MM.1S (cell line): Measurements from ENCODE around the gene TET1.
"Not testable (repeated sequence)": the region's sequence is repeated elsewhere in the genome, so short reads cannot be mapped to it uniquely, and the experiment has no call there.

Experiments used
- CTCF ChIP-seq: fragments of 300-600 bp; sonication (generic); IDR thresholded peaks from 2 replicates; pipeline ENCODE4 v1.5.1; 2016; ENCODE audit warnings: antibody characterized with exemption, low read length, mixed read lengths
- EZH2 ChIP-seq: fragments of 300-600 bp; sonication (generic); optimal IDR thresholded peaks from 2 replicates; pipeline ENCODE3; 2017; ENCODE audit warnings: low read depth, mild to moderate bottlenecking, antibody characterized with exemption, low read length, mixed read lengths
- EZH2phosphoT487 ChIP-seq: fragments of 300-600 bp; sonication (generic); IDR thresholded peaks from 2 replicates; pipeline ENCODE4 v1.6.1; 2018; ENCODE audit warnings: antibody characterized with exemption, low read length

- TF ChIP-seq EZH2, CTCF, EZH2phosphoT487: not testable (repeated sequence)
Measured at GRCh38 chr10:68632271-68632560, 72.1 kb downstream of the TET1 start.
